ENCODE results near the gene RPS4Y2.

The RPS4Y2 gene

DNA sequence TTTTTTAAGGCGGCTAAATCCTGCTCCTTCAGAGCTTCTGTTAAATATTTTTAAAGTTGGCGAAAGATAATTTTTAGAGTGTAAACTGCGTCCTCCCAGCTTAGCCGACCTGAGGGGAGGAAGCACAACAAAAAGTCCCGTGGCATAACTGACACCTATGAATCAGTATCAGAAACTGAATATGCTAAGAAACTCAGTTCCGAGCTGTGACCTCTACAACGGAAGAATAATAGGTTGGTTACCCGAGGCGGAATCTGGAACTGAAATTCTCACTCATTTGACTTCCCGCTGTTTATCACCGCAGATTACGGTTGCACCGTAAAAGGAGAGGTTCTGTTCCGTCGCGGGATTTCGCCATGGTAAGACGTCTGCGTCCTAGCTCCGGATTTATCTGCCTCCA lies at the start of gene RPS4Y2:
TSS of gene RPS4Y2 (plus strand) at position 301 of the 400 bp plus-strand sequence. CDS start at position 357, 56 bp downstream.
- DNase-seq: no peak

DNA sequence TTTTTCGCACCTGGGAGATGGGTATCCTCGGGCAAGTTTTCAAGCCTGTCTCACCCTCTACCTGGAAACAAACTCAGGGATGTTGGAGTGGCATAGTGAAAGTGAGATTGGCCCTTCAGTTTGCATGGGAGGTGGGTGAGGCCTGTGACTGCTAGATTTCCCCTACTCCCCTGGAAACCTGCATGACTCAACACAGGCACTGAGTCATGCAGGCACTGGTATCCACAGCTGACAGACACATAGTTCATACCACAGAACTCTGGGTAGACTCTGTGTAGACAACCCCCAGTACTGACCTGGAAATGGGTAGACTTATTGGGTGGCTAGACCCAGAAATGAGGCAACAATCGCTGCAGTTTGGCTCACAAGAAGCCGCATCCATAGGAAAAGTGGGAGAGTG lies 41.5 kb upstream of the RPS4Y2 start:
- no peak for DNase-seq

DNA sequence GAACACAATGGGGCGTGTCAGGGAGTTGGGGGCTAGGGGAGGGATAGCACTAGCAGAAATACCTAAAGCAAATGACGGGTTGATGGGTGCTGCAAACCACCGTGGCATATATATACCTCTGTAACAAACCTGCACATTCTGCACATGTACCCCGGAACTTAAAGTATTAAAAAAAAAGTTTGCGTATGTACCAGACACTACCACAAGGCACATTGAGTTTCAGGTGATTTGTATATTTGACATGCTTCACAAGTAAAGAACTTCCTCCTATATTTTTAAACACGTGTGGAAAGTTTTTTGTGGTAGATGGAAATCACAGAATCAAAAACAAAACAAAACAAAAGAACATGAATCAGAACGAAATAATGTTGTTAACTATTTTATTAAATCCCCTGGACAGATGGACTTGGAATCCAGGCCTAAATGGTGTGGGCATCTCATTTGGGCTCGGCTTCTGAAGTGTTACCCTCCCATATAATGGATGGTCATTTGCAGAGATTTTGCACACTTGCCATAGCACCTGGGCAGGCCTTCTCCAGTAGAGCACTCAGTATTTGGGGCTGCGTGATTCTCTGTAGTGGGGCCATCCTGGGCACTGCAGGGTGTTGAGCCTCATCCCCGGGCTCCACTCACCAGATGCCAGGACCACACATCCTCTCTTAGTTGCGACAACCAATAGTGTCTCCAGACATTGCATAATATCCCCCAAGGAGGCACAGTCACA lies 29.6 kb upstream of the RPS4Y2 start:
- DNase-seq: no peak

DNA sequence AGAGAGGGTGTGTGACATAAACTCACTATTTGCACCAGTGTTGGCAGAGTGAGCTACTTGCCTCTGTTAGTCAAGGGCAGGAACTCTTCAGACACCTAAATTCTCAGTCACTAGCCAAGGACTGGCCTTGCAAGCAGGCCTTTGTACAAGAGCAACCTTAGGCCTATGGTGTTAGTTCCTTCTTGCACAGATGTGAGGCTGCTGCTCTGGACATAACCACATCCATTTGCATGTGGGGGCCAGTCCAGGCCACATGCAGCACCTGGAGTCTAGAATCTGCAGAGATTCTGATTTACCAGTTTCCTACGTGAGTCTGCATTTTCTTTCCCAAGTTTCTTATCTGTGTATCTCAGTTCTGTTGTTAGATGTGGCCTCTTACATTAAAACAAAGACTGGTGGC lies 20.7 kb upstream of the RPS4Y2 start:
- no peak for DNase-seq

DNA sequence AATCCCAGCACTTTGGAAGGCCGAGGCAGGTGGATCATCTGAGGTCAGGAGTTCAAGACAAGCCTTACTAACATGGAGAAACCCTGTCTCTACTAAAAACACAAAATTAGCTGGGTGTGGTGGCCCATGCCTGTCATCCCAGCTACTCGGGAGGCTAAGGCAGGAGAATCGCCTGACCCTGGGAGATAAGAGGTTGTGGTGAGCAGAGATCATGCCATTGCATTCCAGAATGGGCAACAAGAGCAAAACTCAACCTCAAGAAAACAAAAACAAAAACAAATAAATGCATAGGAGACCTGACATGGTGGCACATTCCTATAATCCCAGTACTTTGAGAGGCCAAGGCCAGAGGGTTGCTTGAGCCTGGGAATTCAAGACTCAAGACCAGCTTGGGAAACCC lies 16.1 kb upstream of the RPS4Y2 start:
- no peak for DNase-seq

DNA sequence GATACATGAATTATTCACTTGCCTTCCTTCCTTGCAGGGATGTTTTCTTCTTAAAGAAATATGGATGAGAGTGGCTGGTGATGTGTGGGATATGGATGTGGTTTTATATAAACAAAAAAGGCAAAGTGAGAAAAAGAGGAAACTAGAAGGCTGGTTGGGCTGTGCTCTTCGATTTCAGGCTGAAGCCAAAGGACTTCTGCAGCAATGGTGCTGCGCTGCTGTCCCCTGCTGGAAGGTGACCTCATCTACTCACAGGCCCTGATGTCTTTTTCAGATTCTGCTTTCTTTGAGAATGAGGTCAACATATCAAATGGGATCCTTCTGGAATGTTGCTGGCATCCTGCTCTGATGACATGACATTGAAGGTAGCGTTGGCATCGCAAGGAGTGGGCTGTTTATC lies 15.3 kb upstream of the RPS4Y2 start:
- peak in 8 of 56 donors; percentile 0 to 12 (median 0) for DNase-seq

DNA sequence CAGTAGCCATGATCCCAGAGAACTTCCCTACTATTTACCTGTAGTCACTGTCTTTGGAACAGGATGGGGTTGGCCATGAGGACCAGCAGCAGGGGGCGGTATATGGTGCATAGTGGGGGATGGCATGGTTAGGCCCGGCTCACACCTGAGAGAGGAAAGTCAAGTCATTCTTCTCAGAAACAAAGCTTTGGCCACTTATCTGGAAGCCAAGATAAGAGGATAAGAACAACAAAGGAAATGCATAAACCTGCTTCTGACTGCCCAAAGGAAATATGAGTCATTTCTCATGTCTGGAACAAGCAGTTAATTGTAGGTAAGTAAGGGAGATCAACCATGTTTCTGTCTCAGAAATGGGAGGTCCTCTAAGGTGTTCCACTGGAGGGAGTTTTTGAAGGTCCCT lies 10.8 kb upstream of the RPS4Y2 start:
- DNase-seq: no peak

DNA sequence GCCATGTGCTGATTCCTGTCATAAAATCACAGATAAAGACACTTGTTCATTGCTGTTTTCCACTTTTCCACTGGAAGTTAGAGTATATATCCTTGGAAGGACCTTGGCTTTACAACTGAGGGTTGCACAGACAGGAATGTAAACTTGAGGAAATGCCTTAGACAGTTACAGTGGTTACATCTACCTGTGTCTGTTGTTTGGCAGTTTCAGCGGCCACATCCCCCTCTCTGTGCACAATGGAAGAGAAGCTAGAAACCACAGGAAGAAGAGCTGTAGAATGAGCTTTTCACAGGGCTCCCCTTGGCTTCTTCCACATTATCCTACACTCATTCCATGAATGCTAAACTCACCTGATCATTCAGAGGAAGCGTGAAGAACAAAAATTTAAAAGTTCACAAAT lies 9.0 kb upstream of the RPS4Y2 start:
- DNase-seq: no peak

DNA sequence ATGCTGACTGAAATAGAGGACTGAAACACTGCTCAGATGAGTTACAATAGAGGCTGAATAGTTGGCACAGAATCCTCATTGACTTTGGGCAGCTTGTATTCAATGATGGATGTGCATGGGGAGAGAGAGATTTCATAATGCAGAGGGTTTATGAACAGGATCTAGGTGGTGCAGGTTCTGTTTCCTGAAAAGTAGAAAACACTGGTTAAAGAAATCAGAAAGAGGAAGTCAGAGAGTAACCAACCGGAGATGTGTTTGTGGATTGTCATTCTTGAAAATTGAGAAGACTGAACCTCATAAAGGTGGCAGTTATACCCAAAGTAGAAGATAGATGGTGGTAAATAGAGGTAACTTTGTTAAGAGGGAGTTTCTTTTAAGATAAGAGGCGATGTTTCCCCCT lies 8.0 kb downstream of the RPS4Y2 start:
- no peak for DNase-seq

DNA sequence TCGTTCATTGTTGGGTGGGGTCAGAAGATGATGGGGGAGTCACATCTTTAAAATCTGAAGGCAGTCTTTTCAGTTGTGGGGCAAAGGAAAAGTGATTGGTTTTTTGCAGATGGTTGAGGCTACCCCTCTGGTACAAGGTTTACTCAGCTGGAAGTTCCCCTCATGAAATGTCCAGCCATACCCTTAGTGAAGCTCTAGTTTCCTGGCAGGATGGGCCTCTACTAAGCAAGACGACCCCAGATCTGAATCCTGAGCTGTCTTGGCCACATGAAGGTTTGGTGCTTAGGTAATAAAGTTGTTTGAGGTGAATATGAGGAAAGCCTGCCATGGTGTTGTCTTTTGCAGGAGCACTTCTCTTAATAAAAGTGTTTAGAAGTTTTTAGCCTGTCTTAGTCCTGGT lies 9.2 kb downstream of the RPS4Y2 start:
- no peak for DNase-seq

DNA sequence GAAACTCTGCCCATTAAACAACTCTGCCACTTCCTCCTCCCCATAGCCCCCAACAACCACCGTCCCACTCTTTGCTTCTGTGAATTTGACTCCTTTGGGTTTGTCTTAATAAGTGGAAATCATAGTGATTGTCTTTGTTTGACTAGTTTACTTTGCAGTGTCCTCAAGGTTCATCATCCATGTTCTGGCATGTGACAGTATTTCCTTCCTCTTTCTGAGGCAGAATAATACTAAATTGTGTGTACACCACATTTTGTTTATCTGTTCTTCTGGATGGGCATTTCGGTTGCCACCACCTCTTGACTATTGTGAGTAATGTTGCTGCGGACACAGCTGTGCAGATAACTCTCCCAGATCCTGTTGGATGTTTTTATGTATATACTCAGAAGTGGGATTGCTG lies 14.8 kb downstream of the RPS4Y2 start:
- no peak for DNase-seq

DNA sequence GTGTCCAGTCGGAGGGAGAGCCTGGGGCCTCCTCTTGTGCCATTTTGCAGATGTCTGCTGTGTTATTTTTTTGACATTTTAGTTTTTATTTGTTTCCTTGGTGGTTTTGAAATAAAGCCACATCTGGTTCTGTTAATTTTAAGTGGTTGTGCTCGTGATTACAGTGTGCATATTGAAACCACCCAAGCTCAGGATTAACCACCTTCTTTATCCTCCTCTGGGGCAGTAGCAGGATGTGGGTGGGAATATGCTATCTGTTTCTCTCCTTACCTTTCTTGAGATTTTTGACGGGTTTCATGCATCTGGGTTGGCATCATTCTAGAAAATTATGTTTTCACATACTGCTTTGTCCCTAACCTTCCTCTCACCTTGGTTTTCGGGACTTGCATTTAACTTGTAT lies 20.2 kb downstream of the RPS4Y2 start:
- no peak for DNase-seq

DNA sequence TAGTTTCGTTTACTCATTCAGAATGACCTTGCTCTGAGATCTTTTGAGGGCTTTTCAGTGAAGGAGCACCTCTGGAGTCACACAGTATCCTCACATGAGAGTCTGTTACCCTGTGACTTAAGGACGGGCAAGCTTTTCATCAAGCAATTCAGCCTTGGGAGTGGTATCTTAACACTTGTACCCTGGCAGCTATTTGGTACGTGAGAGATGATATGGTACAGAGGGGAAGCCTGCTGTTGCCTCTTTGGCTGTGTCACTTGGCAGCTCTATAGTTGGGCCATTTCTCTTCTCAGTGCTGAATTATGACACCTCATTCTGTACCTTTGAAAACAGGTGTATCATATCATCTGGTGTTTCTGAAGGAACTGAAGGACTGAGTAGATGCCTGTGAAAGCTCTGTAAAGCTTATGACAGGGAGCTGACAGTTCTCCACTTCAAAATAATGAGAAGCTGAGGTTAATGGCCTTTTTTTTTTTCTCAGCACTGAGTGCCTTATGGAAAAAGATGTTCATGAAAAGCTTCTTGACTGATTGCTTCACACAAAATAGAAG lies 24.3 kb downstream of the RPS4Y2 start:
- no peak for DNase-seq

DNA sequence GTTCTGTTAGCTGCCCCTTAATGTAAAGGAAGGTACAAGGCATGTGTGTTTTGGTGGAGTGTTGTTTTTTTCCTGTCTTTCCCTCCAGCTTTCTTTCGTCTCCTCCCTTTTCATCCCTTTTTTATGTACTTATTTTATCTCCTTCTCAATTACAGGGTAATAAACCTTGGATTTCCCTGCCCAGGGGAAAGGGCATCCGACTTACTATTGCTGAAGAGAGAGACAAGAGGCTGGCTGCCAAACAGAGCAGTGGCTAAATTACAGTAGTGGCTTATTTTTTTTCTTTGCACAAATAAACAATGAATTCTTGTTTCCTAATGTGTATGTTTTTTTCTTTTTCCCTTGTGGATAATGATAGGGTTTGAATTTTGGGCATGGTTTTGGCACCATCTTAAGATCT lies 24.9 kb downstream of the RPS4Y2 start:
- no peak for DNase-seq

DNA sequence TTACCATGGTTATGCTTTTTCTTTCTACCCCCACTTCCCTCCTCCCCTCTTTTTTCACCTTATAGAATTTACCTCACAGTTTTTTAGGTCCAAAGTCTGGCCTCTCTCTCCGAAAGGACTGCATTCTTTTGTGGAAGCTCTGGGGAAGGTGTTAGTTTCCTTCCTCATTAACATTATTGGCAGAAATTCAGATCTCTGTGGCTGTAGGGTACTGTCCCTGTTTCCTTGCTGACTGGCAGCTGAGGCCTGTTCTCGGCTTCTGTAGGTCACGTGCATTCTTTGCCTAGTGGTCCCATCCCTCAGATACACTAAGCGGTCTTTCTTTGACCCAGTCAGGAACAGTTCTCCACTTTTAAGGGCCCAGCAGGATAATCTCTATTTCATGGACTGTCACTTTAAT lies 25.5 kb downstream of the RPS4Y2 start:
- DNase-seq: no peak

DNA sequence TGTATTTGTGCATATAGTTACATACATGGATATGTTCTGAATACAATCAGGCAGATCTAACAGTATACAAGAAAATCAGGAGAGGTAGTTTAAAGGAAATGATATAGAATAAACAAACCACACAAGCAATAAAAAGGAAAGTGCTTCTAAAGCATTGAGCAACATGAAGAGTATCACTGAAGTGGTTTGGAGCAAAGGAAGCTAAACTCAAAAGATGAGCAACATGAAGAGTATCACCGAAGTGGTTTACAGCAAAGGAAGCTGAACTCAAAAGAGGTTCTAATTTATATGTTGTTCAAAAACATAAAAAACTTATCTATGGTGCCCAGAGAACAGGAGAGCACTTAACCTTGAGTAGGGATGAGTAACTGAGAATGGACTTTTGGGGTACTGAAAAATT lies 29.1 kb downstream of the RPS4Y2 start:
- no peak for DNase-seq

DNA sequence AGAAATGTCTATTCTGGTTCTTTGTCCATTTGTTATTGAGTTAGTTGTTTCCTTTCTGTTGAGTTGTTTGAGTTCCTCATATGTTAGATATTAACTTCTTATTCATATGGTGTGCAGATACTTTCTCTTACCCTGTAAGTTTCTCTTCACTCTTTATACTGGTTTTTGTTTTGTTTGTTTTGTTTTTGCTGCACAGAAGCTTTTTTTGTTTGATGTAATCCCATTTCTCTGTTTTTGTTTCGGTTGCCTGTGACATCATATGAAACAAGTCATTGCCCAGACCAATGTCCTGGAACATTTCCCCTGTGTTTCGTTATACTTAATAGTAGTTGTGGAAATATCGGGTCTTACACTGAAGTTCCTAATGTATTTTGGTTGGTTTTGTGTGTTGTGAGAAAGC lies 31.2 kb downstream of the RPS4Y2 start:
- no peak for DNase-seq

DNA sequence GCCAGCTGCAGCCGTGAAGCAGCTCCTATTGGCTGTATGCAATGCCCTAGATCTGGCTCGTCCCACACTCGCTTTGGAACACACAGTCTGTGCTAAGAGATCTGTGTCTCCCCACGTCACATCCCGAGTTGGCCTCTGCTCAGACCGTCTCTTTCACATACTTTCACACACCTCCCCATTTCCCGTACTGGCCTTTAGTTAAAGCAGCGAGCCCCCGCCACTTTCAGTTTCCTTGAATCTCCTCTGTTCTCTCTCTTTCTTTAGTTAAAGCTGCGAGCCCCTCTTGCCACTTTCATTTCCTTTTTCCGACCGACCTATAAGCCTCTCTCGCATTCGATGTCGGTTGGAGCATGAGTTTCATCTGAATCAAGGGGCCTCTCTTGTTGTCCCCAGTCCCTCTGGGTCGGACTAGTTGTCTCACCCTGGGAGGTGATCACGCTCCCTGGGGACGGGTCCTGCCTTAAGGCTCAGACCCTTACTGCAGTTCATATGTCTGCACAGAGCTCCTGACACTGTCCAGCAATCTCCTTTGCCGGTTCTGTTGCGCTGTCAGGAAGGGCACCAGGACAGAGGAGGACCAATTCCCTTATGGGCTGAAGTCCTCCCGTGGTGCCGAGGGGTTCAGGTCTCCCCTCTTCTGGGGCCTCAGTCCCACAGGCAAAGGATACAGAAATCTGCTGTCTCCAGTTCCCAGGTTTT lies 42.6 kb downstream of the RPS4Y2 start:
- DNase-seq: no peak

DNA sequence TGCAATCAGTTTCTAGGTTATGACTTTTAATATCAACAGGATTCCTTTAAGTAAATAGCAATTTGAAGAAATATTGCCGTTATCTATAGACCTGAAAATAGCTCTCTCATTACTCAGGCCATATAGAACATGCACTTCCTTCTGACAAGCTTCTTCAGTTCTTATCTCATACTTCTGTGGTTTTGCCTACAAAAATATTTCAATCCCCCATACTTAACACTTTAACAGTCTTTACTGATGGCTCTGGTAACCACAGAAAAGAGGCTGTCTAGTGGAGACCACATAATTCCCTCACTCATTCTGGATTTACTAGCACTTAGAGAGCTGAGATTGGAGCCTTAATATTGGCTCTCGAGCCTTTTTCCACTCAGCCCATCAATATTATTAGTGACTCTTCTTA lies 46.8 kb downstream of the RPS4Y2 start:
- no peak for DNase-seq

DNA sequence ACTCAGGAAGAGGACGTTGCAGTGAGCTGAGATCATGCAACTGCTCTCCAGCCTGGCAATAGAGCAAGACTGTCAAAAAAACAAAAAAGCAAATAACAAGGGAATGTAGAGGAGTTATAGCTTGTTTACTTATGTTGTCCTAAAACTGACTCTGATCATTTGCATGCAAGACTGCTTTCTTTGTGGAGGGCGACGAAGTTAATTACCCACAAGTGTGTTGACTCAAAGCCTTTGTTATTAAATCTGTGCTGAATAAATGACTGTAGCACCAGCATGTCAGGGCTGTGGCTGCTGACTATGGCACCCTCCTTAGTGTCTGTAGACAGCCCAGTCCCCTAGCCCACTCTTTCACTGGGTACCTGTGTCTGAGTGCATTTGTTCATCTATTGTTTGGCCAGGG lies 50.3 kb downstream of the RPS4Y2 start:
- no peak for DNase-seq

DNA sequence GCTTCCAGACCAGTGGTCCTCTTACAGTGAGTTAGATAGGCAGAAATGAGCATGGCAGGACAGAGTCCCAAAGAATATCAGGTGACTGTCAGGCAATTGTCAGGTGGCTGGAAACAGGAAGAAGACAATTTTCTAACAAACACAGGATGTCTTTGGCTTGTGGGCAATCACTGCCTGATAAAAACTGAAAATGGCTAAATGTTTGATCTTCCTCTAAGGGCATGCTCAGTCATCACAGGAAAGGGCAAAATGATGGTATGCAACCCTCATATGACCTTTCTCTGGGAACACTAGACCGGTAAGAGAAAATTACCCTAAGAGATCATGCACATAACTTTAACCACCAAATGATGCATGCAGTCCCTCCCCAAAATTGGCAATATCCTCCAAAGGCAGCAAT lies 57.6 kb downstream of the RPS4Y2 start:
- DNase-seq: no peak

DNA sequence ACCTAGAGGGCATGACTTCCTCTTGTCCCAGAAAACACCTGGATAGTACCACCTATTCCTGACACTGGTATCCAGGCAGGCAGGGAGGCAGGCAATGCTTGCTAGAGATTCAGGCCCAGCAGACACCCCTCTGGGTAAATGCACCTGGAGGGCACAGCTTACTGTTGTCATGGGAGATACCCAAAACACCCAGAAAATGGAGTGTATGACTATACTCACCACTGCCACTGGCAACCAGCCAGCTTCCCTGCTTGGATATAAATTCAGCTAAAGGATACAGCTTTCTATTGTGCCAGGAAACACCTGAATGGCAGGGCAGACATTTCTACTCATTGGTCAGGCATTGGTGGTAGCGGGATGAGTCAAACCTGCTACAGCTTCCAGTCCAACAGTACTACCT lies 58.9 kb downstream of the RPS4Y2 start:
- DNase-seq: no peak

DNA sequence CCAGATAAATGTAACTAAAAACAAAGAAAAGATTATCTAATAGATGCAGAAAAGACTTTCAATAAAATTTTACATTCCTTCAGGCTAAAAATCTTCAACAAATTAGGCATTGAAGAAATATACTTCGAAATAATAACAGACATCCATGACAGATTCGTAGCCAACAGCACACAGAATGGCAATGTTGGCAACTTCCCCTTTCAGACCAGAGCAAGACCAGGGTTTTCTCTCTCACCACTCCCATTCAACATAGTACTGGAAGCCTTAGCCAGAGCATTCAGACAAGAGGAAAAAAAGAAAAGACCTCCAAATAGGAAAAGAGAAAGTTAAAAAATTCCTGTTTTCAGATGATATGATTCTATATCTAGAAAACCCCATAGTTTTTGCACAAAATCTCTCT lies 61.2 kb downstream of the RPS4Y2 start:
- DNase-seq: no peak
